Measurements from ENCODE around the gene RASGRF1. TPM values are rescaled to one million over a fixed set of nuclear protein-coding genes. Genes with fewer than 3 reads are reported as not detected.

The RASGRF1 gene
- total and polyA plus RNA-seq, 9 of the 15 experiments (the other 6 are each of a cell fraction or from before 2014, with no cell fraction given), result 0.03 to 0.58 (median 0.06) TPM; not detected in 1

- Histone ChIP-seq H3K4me3 (no peak overlapping the region), H2AFZ (ENCODE audit: low read depth, low read length) (no peak overlapping the region), H3K27me3 (ENCODE audit: control insufficient read depth in 2 of 2, insufficient read depth in 2 of 2, low read length in 2 of 2) (peaks cover 0 to 10% of the 10 kb centered on the region in 2 experiments; a peak in 2 of 5 replicates), H3K9me1 (ENCODE audit: control insufficient read depth, insufficient read depth, low read length) (no peaks in the 10 kb centered on the region), H3K36me3 (ENCODE audit: control insufficient read depth, insufficient read depth, low read length) (no peaks in the 10 kb centered on the region), H3K4me1 (replicated peaks in 1 of 2; ENCODE audit: control insufficient read depth in 2 of 2, insufficient read depth in 2 of 2, low read length in 2 of 2) (no peaks in the 10 kb centered on the region; a peak in 1 of 5 replicates), H3K4me2 (ENCODE audit: insufficient read depth, low read length) (no peak overlapping the region), H3K27ac (ENCODE audit: extremely low read depth, low read depth, low read length) (no peak overlapping the region), H3K9me3 (replicated peaks; ENCODE audit: control insufficient read depth, insufficient read depth, low read depth, low read length) (no peaks in the 10 kb centered on the region), H3K79me2 (ENCODE audit: control insufficient read depth, insufficient read depth, low read length) (no peaks in the 10 kb centered on the region), H4K20me1 (replicated peaks; ENCODE audit: control insufficient read depth, insufficient read depth, low read length) (no peaks in the 10 kb centered on the region), H3K9ac (ENCODE audit: insufficient read depth in 1 of 2, low read depth in 2 of 2, low read length in 2 of 2) (no peak overlapping the region)
- no peak for DNase-seq (ENCODE audit: extremely low read depth in 1 of 4, low spot score in 3 of 4)
- CTCF ChIA-PET (ENCODE audit: low intra/inter-chr PET ratio), result no interaction called here
- 4% methylated on average over 4 of the region's 4 CpGs for WGBS (ENCODE audit: insufficient coverage, low coverage, missing lambda C conversion rate)
- in situ Hi-C loops (cut with MboI) (no loop called here), intact Hi-C loops (cut with micrococcal nuclease) (no loop called here)
- FAIRE-seq, result no peak
- TF ChIP-seq UBTF (IDR thresholded peaks at IDR 0.05; ENCODE audit: borderline replicate concordance in 1 of 2, low read depth in 2 of 2, low read length in 2 of 2) (no peak), RFX7 (CRISPR knock-in tag; IDR thresholded peaks at IDR 0.05) (no peak), L3MBTL2 (IDR thresholded peaks at IDR 0.05) (no peak), KAT7 (CRISPR knock-in tag; IDR thresholded peaks at IDR 0.05; ENCODE audit: borderline replicate concordance) (no peak), NR2F6 (CRISPR knock-in tag; IDR thresholded peaks at IDR 0.05) (no peak), ESRRB (CRISPR knock-in tag; IDR thresholded peaks at IDR 0.05; ENCODE audit: borderline replicate concordance) (no peak), ZNF444 (CRISPR knock-in tag; IDR thresholded peaks at IDR 0.05) (no peak), HDGF (IDR thresholded peaks at IDR 0.05) (no peak), RBM17 (IDR thresholded peaks at IDR 0.05; ENCODE audit: borderline replicate concordance, low read depth, low read length) (no peak)
- TF ChIP-seq, protein P1, sequence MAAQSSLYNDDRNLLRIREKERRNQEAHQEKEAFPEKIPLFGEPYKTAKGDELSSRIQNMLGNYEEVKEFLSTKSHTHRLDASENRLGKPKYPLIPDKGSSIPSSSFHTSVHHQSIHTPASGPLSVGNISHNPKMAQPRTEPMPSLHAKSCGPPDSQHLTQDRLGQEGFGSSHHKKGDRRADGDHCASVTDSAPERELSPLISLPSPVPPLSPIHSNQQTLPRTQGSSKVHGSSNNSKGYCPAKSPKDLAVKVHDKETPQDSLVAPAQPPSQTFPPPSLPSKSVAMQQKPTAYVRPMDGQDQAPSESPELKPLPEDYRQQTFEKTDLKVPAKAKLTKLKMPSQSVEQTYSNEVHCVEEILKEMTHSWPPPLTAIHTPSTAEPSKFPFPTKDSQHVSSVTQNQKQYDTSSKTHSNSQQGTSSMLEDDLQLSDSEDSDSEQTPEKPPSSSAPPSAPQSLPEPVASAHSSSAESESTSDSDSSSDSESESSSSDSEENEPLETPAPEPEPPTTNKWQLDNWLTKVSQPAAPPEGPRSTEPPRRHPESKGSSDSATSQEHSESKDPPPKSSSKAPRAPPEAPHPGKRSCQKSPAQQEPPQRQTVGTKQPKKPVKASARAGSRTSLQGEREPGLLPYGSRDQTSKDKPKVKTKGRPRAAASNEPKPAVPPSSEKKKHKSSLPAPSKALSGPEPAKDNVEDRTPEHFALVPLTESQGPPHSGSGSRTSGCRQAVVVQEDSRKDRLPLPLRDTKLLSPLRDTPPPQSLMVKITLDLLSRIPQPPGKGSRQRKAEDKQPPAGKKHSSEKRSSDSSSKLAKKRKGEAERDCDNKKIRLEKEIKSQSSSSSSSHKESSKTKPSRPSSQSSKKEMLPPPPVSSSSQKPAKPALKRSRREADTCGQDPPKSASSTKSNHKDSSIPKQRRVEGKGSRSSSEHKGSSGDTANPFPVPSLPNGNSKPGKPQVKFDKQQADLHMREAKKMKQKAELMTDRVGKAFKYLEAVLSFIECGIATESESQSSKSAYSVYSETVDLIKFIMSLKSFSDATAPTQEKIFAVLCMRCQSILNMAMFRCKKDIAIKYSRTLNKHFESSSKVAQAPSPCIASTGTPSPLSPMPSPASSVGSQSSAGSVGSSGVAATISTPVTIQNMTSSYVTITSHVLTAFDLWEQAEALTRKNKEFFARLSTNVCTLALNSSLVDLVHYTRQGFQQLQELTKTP (IDR thresholded peaks at IDR 0.05; ENCODE audit: low read depth in 1 of 2, partially characterized antibody in 2 of 2), result no peak
- BruUV-seq (replicated peaks), result no TSS peak
- POLR2A ChIA-PET, result interaction anchor here (1.1 to 1.5 kb wide), 2 partner anchors 10 to 244 kb away, joined by 3 to 4 read pairs; partner anchors contain the start of gene MORF4L1
- ATAC-seq, result no peak
Observed at GRCh38 chr15:79116771-79117170, 26.2 kb upstream of the RASGRF1 start.
